ENCODE data around the gene OPA3. TPM values are rescaled to one million over a fixed set of nuclear protein-coding genes. Genes with fewer than 3 reads are reported as not detected.
A peak's percentile ranks its signal among the peaks of the same experiment; 100 is the strongest.

The OPA3 gene
- total RNA-seq, 2 donors from 2014 or later = 8.4 to 13.1 TPM

- no peak for ATAC-seq (ENCODE audit: insufficient number of reproducible peaks, low FRiP score, low read depth)
- Histone ChIP-seq H3K4me1 (ENCODE audit: control insufficient read depth in 1 of 2, low read depth in 2 of 2) (peaks cover 0 to 13% of the 10 kb centered on the region in 2 donors), H3K4me3 (no peak overlapping the region), H3K36me3 (no peaks in the 10 kb centered on the region), H3K27ac (no peak overlapping the region), H3K9me3 (no peaks in the 10 kb centered on the region), H3K27me3 (replicated peaks; ENCODE audit: insufficient read depth) (no peaks in the 10 kb centered on the region)
- no peak for DNase-seq (ENCODE audit: low spot score)
- no peak for TF ChIP-seq CTCF (IDR thresholded peaks at IDR 0.05)
These were observed 13.0 kb downstream of the OPA3 start for GRCh38 chr19:45571457-45572220.

- Histone ChIP-seq H3K36me3 (no peaks in the 10 kb centered on the region), H3K27ac (peak overlapping the region in 1 of 2 donors; percentile 39), H3K9me3 (no peaks in the 10 kb centered on the region), H3K4me1 (ENCODE audit: control insufficient read depth in 1 of 2, low read depth in 2 of 2) (peaks cover 0 to 13% of the 10 kb centered on the region in 2 donors), H3K4me3 (no peak overlapping the region), H3K27me3 (replicated peaks; ENCODE audit: insufficient read depth) (no peaks in the 10 kb centered on the region)
- no peak for ATAC-seq (ENCODE audit: insufficient number of reproducible peaks, low FRiP score, low read depth)
- no peak for DNase-seq (ENCODE audit: low spot score)
- TF ChIP-seq CTCF (IDR thresholded peaks at IDR 0.05) = peak; percentile 62
These were observed 14.8 kb downstream of the OPA3 start for GRCh38 chr19:45569619-45570421.

GRCh38 chr19:45568732-45569131 is 15.9 kb downstream of the OPA3 start:
- no peak overlapping the region for H3K27ac ChIP-seq

GRCh38 chr19:45567609-45568008 is 17.0 kb downstream of the OPA3 start:
- Histone ChIP-seq H3K27ac (no peak overlapping the region), H3K36me3 (no peaks in the 10 kb centered on the region), H3K4me3 (no peak overlapping the region), H3K9me3 (no peaks in the 10 kb centered on the region), H3K4me1 (ENCODE audit: control insufficient read depth in 1 of 2, low read depth in 2 of 2) (peaks cover 0 to 13% of the 10 kb centered on the region in 2 donors), H3K27me3 (replicated peaks; ENCODE audit: insufficient read depth) (no peaks in the 10 kb centered on the region)
- no peak for DNase-seq (ENCODE audit: low spot score)
- no peak for TF ChIP-seq CTCF (IDR thresholded peaks at IDR 0.05)
- ATAC-seq (ENCODE audit: insufficient number of reproducible peaks, low FRiP score, low read depth) = no peak

More at GRCh38 chr19:45568732-45569131, 15.9 kb downstream of the OPA3 start:
- Histone ChIP-seq H3K36me3 (no peaks in the 10 kb centered on the region), H3K4me1 (ENCODE audit: control insufficient read depth in 1 of 2, low read depth in 2 of 2) (peaks cover 0 to 13% of the 10 kb centered on the region in 2 donors), H3K27me3 (replicated peaks; ENCODE audit: insufficient read depth) (no peaks in the 10 kb centered on the region), H3K9me3 (no peaks in the 10 kb centered on the region), H3K4me3 (no peak overlapping the region)
- no peak for TF ChIP-seq CTCF (IDR thresholded peaks at IDR 0.05)
- DNase-seq (ENCODE audit: low spot score) = no peak
- ATAC-seq (ENCODE audit: insufficient number of reproducible peaks, low FRiP score, low read depth) = peak; percentile 50

- H3K27ac ChIP-seq = no peak overlapping the region
- no peaks in the 10 kb centered on the region for H3K36me3 ChIP-seq
- TF ChIP-seq CTCF (IDR thresholded peaks at IDR 0.05) = no peak
- H3K9me3 ChIP-seq = no peaks in the 10 kb centered on the region
- no peak overlapping the region for H3K4me3 ChIP-seq
- DNase-seq (ENCODE audit: low spot score) = no peak
- no peaks in the 10 kb centered on the region for H3K27me3 ChIP-seq (replicated peaks; ENCODE audit: insufficient read depth)
- ATAC-seq (ENCODE audit: insufficient number of reproducible peaks, low FRiP score, low read depth) = no peak
- peaks cover 0 to 4% of the 10 kb centered on the region in 2 donors for H3K4me1 ChIP-seq (ENCODE audit: control insufficient read depth in 1 of 2, low read depth in 2 of 2)
These were observed 20.3 kb downstream of the OPA3 start for GRCh38 chr19:45564131-45564780.

All from thoracic aorta (tissue), 2 donors.